Sigmoid colon (tissue), 7 donors: ENCODE data around the gene CCDC91. TPM values are rescaled to one million over a fixed set of nuclear protein-coding genes. Genes with fewer than 3 reads are reported as not detected.

ENCODE experiments used
- DNase-seq: peaks from one replicate; pipeline ENCODE4 v3.0.0-alpha.2; 2019
- H3K27ac ChIP-seq, 4 donors: fragments of 200-600 bp; sonication (generic); one replicate each; pipeline ENCODE4 v1.5.1; 2016 to 2019; ENCODE audit warnings: mild to moderate bottlenecking in 1 of 4
- H3K27me3 ChIP-seq, 3 donors: fragments of 200-600 bp; sonication (generic); one replicate each; pipeline ENCODE4 v1.5.1; 2019; ENCODE audit warnings: mild to moderate bottlenecking in 1 of 3
- H3K36me3 ChIP-seq, 4 donors: fragments of 200-600 bp; sonication (generic); one replicate each; pipeline ENCODE4 v1.5.1; 2016 to 2019
- H3K4me1 ChIP-seq, 4 donors: fragments of 200-600 bp; sonication (generic); one replicate each; pipeline ENCODE4 v1.5.1; 2017 to 2019
- H3K4me3 ChIP-seq, 4 donors: fragments of 200-600 bp; sonication (generic); one replicate each; pipeline ENCODE4 v1.5.1; 2017 to 2019; ENCODE audit warnings: mild to moderate bottlenecking in 2 of 4, moderate library complexity in 1 of 4
- H3K9me3 ChIP-seq, 4 donors: fragments of 200-600 bp in 3 of 4; sonication (generic) in 3 of 4; one replicate each; pipeline versions ENCODE4 v1.5.1 to v1.6.1; 2013 to 2019
- EP300 ChIP-seq, 4 donors: sonication (generic); formaldehyde crosslinking; IDR thresholded peaks; one replicate each; pipeline ENCODE4 v1.6.1; 2017; ENCODE audit warnings: antibody characterized with exemption in 4 of 4
- POLR2A ChIP-seq, 2 donors: fragments of 450-650 bp; IDR thresholded peaks; one replicate each; pipeline ENCODE4 v1.6.1; 2016; ENCODE audit warnings: antibody characterized with exemption in 2 of 2, mild to moderate bottlenecking in 2 of 2, moderate library complexity in 2 of 2
- POLR2AphosphoS5 ChIP-seq, 4 donors: sonication (generic); formaldehyde crosslinking; IDR thresholded peaks; one replicate each; pipeline ENCODE4 v1.6.1; 2017; ENCODE audit warnings: antibody characterized with exemption in 4 of 4
- WGBS, 2 donors: extraction: QIAGEN DNeasy Blood & Tissue Kit; methylation state at CpG; one replicate each; pipeline ENCODE4 v1.1.7; 2013; 5-methylcytosine and 5-hydroxymethylcytosine counted together
- intact Hi-C: fragments of 100-400 bp; cut with DNase I; formaldehyde crosslinking; loops from one replicate; pipeline ENCODE4 v1.15.1; 2023
- polyA plus RNA-seq, 3 donors: library from polyadenylated mRNA; stranded (reverse); fragments of 200-250 nt; gene quantifications; one replicate each; pipeline ENCODE4 v1.2.3, GENCODE V29; 2013
- total RNA-seq, 4 donors: library from RNA; depleted of rRNA; stranded (reverse); fragments of >200 nt; gene quantifications; one replicate each; pipeline ENCODE4 v1.1.0, GENCODE V29; 2016
- TF ChIP-seq, protein P1 (sequence below), 4 experiments: fragments of 450-650 bp in 3 of 4; fragments of 200-600 bp in 1 of 4; IDR thresholded peaks; one replicate each; pipeline ENCODE4 v1.5.1; 2016 to 2019; ENCODE audit warnings: antibody characterized with exemption in 4 of 4, mild to moderate bottlenecking in 3 of 4, moderate library complexity in 2 of 4
- donor health status: healthy with polysubstance abuse.
- donor health status: Bipolar disorder and iron deficiency.
- donor health status: healthy.

CCDC91 gene
- total and polyA plus RNA-seq, 7 donors: 12.4 to 85.7 (median 42.9) TPM

DNA sequence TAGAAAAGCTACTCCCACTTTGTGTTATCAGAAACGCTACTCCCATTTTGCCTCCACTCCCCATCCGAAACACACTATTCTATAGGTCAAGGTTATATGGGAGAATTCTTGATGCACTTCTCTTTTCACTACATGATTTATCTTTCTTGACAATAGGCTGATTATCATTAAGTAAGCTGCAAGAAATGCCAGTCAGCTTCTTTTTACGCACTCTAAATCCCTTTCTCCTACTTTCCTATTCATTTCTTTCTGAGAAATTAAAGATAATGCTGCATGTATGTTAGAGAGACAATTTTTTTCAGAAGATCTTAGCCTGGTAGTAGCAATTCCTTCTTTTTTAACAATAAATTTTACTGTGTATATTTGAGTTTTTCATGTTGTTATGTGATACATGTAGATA, 41.0 kb upstream of the CCDC91 start:
- WGBS, 2 donors: 72 to 90% methylated on average over 3 of the region's 3 CpGs
- DNase-seq: no peak
- H3K9me3 ChIP-seq: peaks cover 0 to 2% (median 0%) of the 10 kb centered on the region in 4 donors
- H3K4me3 ChIP-seq: no peak overlapping the region
- TF ChIP-seq POLR2AphosphoS5 (IDR thresholded peaks at IDR 0.05) (no peak), POLR2A (IDR thresholded peaks at IDR 0.05) (no peak), EP300 (IDR thresholded peaks at IDR 0.05) (no peak)
- TF ChIP-seq, protein P1, sequence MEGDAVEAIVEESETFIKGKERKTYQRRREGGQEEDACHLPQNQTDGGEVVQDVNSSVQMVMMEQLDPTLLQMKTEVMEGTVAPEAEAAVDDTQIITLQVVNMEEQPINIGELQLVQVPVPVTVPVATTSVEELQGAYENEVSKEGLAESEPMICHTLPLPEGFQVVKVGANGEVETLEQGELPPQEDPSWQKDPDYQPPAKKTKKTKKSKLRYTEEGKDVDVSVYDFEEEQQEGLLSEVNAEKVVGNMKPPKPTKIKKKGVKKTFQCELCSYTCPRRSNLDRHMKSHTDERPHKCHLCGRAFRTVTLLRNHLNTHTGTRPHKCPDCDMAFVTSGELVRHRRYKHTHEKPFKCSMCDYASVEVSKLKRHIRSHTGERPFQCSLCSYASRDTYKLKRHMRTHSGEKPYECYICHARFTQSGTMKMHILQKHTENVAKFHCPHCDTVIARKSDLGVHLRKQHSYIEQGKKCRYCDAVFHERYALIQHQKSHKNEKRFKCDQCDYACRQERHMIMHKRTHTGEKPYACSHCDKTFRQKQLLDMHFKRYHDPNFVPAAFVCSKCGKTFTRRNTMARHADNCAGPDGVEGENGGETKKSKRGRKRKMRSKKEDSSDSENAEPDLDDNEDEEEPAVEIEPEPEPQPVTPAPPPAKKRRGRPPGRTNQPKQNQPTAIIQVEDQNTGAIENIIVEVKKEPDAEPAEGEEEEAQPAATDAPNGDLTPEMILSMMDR (IDR thresholded peaks at IDR 0.05): no peak
- H3K36me3 ChIP-seq: no peaks in the 10 kb centered on the region
- intact Hi-C loops: no loop called here
- no peaks in the 10 kb centered on the region for H3K27me3 ChIP-seq
- no peaks in the 10 kb centered on the region for H3K4me1 ChIP-seq
- no peak overlapping the region for H3K27ac ChIP-seq

DNA sequence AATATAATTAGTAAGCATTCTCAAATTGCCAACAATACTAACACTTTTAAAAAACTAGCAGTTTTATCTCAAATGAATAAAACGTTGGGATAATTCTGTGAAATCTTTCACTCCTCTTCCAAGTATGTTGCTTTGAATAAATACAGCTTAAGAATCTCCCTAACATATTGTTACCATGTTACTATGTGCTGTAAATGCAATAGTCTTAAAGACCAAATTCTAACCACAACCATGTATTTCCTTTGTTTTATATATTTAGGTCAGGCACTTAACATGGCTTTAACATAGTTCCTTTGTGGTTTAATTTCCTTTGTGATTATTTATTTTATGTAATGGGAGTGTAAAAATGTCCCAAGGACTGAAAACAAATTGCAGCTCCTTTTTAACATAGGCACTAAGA, 33.9 kb upstream of the CCDC91 start:
- WGBS, 2 donors: 46 to 68% methylated on average over 1 of the region's 1 CpG
- Histone ChIP-seq H3K27me3 (no peaks in the 10 kb centered on the region), H3K27ac (no peak overlapping the region), H3K4me1 (no peaks in the 10 kb centered on the region), H3K36me3 (no peaks in the 10 kb centered on the region), H3K4me3 (no peak overlapping the region), H3K9me3 (no peaks in the 10 kb centered on the region)
- no peak for DNase-seq
- intact Hi-C loops: no loop called here
- no peak for TF ChIP-seq POLR2A (IDR thresholded peaks at IDR 0.05)
- TF ChIP-seq, protein P1 (IDR thresholded peaks at IDR 0.05): no peak
- TF ChIP-seq POLR2AphosphoS5 (IDR thresholded peaks at IDR 0.05): no peak
- TF ChIP-seq EP300 (IDR thresholded peaks at IDR 0.05): no peak

DNA sequence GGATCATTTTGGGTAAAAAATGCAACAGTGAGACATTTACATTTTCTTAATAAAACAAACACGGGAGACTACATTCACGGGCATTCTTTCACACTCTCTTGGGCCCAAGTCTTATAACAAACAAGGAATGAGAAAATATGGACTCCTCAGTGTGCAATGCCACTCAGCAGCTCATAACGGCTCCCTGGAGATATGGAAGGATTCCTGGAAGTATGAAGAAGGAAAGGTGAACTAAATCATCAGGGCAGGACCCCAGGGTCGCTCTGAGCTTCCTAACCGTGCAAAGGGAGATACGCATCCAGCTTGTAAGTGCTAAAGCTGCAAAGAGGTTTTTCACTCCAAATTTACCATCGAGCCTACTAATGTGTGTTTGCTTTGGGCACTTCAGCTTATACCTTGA, 33.5 kb upstream of the CCDC91 start:
- intact Hi-C loops: no loop called here
- 78 to 85% methylated on average over 7 of the region's 7 CpGs for WGBS, 2 donors

DNA sequence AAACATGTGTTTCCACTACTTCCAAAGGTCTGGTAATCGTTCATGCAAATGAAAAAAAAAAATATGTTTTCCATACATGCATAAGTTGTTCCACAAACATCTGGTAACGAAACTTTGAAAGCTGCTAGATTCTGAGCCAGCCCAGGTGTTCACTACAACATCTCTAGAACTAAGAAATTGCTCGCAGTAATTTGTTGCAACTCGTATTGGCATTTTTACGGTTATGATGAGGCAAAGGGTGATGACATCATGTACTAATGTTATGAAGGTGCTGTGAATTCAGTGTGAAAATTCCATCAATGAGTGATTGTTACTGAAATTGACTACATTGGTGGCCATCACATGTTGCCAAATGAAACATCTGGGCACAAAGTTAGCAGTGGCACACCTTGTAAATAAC, 31.9 kb upstream of the CCDC91 start:
- WGBS, 2 donors: 88 to 91% methylated on average over 5 of the region's 5 CpGs
- Histone ChIP-seq H3K4me1 (no peaks in the 10 kb centered on the region), H3K27me3 (no peaks in the 10 kb centered on the region), H3K36me3 (no peaks in the 10 kb centered on the region), H3K4me3 (no peak overlapping the region), H3K9me3 (no peaks in the 10 kb centered on the region), H3K27ac (no peak overlapping the region)
- TF ChIP-seq POLR2AphosphoS5 (IDR thresholded peaks at IDR 0.05) (no peak), POLR2A (IDR thresholded peaks at IDR 0.05) (no peak), EP300 (IDR thresholded peaks at IDR 0.05) (no peak)
- TF ChIP-seq, protein P1 (IDR thresholded peaks at IDR 0.05): no peak
- intact Hi-C loops: no loop called here
- DNase-seq: no peak

More for the DNA sequence above, 33.5 kb upstream of the CCDC91 start:
- Histone ChIP-seq H3K9me3 (no peaks in the 10 kb centered on the region), H3K27ac (no peak overlapping the region), H3K36me3 (no peaks in the 10 kb centered on the region), H3K4me3 (no peak overlapping the region), H3K4me1 (no peaks in the 10 kb centered on the region), H3K27me3 (no peaks in the 10 kb centered on the region)
- DNase-seq: no peak
- TF ChIP-seq, protein P1 (IDR thresholded peaks at IDR 0.05): no peak
- TF ChIP-seq POLR2A (IDR thresholded peaks at IDR 0.05): no peak
- TF ChIP-seq POLR2AphosphoS5 (IDR thresholded peaks at IDR 0.05): no peak
- no peak for TF ChIP-seq EP300 (IDR thresholded peaks at IDR 0.05)

DNA sequence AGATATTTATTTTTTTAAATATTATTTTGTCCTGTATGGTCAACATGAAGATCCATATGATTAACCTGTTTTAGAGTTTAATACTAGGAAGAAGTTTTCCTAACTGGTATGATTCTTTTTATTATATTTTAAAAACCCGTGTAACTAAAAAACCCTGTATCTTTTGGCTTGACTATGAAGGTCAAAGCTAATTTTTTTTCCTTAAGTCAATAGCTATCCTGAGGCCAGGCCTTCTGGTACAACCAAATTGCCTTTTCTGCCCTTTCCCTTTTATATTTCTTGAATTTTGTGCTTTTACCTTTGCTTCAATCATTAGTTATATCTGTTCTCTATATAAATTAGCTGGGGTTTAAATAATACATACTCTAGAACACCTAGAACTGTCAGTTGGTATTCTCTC, 30.6 kb upstream of the CCDC91 start:
- Histone ChIP-seq H3K27ac (no peak overlapping the region), H3K4me1 (no peaks in the 10 kb centered on the region), H3K27me3 (no peaks in the 10 kb centered on the region), H3K9me3 (no peaks in the 10 kb centered on the region), H3K36me3 (no peaks in the 10 kb centered on the region), H3K4me3 (no peak overlapping the region)
- intact Hi-C loops: no loop called here
- 55 to 85% methylated on average over 1 of the region's 1 CpG for WGBS, 2 donors
- TF ChIP-seq EP300 (IDR thresholded peaks at IDR 0.05) (no peak), POLR2AphosphoS5 (IDR thresholded peaks at IDR 0.05) (no peak), POLR2A (IDR thresholded peaks at IDR 0.05) (no peak)
- TF ChIP-seq, protein P1 (IDR thresholded peaks at IDR 0.05): no peak
- no peak for DNase-seq
